A549 (cell line): ENCODE measurements around the gene NT5C3B.

ENCODE experiments used
- MAZ ChIP-seq: fragments of 150-350 bp; IDR thresholded peaks from 2 replicates; pipeline ENCODE4 v1.6.1; 2014; ENCODE audit warnings: antibody characterized with exemption, low read depth, low read length, borderline replicate concordance
- POLR2AphosphoS2 ChIP-seq: conservative IDR thresholded peaks from 2 replicates; pipeline ENCODE4 v1.6.1; 2012; ENCODE audit warnings: low read length, improper control_type of control experiment, inconsistent platforms
- SMC3 ChIP-seq: fragments of >200 bp; sonication (Bioruptor Twin); formaldehyde crosslinking; IDR thresholded peaks from 3 replicates; pipeline ENCODE4 v1.6.1; 2018; ENCODE audit warnings: inconsistent platforms
- TF ChIP-seq, protein P1 (sequence below): fragments of >200 bp; sonication (Bioruptor Twin); formaldehyde crosslinking; IDR thresholded peaks from 3 replicates; pipeline ENCODE4 v1.5.1; 2016
- TF ChIP-seq, protein P2 (sequence below): fragments of >200 bp; sonication (Bioruptor Twin); formaldehyde crosslinking; IDR thresholded peaks from 3 replicates; pipeline ENCODE4 v1.6.1; 2016

DNA sequence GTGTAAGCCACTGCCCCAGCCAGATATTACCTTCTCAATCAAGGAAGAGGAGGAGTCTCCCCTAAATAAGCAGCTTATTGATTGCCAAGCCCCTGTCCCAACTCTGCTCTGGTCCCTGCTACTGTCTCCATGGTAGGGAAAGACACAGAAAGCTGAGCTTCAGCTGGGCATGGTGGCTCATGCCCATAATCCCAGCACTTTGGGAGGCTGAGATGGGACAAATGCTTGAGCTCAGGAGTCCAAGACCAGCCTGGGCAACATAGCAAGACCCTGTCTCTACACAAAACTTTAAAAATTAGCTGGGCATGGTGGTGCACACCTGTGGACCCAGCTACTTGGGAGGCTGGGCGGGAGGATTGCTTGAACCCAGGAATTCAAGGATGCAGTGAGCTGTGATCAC, 56.1 kb downstream of the NT5C3B start:
- TF ChIP-seq, protein P1, sequence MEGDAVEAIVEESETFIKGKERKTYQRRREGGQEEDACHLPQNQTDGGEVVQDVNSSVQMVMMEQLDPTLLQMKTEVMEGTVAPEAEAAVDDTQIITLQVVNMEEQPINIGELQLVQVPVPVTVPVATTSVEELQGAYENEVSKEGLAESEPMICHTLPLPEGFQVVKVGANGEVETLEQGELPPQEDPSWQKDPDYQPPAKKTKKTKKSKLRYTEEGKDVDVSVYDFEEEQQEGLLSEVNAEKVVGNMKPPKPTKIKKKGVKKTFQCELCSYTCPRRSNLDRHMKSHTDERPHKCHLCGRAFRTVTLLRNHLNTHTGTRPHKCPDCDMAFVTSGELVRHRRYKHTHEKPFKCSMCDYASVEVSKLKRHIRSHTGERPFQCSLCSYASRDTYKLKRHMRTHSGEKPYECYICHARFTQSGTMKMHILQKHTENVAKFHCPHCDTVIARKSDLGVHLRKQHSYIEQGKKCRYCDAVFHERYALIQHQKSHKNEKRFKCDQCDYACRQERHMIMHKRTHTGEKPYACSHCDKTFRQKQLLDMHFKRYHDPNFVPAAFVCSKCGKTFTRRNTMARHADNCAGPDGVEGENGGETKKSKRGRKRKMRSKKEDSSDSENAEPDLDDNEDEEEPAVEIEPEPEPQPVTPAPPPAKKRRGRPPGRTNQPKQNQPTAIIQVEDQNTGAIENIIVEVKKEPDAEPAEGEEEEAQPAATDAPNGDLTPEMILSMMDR = no peak
- TF ChIP-seq POLR2AphosphoS2 (no peak), SMC3 (no peak), MAZ (no peak)
- TF ChIP-seq, protein P2, sequence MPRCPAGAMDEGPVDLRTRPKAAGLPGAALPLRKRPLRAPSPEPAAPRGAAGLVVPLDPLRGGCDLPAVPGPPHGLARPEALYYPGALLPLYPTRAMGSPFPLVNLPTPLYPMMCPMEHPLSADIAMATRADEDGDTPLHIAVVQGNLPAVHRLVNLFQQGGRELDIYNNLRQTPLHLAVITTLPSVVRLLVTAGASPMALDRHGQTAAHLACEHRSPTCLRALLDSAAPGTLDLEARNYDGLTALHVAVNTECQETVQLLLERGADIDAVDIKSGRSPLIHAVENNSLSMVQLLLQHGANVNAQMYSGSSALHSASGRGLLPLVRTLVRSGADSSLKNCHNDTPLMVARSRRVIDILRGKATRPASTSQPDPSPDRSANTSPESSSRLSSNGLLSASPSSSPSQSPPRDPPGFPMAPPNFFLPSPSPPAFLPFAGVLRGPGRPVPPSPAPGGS = no peak
